Hematopoietic multipotent progenitor cell treated with erythropoietin and hydrocortisone succinate and interleukin-3 and kit ligand, for 17 days (in vitro differentiated cells): ENCODE measurements around the gene NEB.
"Not testable (repeated sequence)": the region's sequence is repeated elsewhere in the genome, so short reads cannot be mapped to it uniquely, and the experiment has no call there.

Experiments
- DNase-seq: peaks from one replicate; pipeline ENCODE4 v3.0.0-alpha.2; 2015; ENCODE audit warnings: low spot score

Gene NEB

DNA sequence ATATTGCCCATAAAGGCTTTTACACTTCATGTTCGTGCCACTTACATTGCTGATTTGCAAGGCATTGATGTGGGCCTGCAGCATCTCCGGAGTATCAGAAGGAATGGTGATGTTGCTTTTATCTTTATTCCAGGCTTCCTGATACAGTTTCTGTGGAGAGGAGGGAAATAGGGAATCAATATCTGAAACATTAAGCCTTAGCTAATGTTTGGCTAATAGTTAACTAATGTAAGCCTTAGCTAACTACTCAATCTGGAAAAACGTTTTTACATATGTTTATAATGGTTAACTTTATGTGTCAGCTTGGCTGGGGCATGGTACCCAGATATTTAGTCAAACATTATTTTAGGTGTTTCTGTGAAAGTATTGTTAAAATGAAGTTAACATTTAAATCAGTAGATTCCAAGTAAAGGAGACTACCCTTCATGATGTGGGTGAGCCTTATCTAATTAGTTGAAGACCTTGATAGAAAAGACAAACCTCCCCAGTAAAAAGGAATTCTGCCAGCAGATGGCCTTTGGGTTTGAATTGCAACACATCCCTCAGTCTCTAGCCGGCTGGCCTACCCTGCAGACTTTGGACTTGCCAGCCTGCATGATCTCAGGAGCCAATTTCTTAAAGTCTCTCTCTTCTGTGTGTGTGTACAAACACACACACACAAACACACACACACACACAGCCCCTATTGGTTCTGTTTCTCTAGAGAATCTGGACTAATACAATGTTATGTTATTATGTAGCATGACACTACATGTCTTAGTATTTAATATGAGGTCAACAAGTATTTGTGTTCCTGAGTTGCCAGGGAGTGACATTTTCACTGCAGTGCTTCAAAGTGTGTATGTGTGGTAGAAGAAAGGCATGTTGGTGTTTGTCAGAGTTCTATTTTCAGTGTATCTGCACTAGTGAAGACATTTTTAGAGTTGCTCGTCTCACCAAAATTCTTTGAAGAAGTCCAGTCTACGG is 126.5 kb downstream of the NEB start:
- not testable (repeated sequence) for DNase-seq

DNA sequence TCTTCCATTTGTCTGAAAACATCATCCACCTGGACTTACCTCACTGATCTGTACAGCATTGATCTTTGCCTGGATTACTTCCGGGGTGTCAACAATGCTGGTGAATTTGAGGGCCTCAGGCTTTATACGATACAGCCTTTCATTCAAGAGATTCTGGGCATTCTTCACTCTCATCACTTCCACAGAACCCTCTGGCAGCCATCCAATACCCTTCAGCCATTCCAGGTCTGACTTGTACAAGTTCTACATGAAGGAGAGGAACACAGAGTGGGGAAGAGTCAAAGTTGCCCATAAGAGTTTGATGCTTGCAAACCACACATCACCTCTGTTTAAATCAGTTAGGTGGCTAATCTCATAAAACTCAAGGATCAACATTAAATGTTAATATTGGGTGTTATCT is 130.7 kb downstream of the NEB start:
- not testable (repeated sequence) for DNase-seq

DNA sequence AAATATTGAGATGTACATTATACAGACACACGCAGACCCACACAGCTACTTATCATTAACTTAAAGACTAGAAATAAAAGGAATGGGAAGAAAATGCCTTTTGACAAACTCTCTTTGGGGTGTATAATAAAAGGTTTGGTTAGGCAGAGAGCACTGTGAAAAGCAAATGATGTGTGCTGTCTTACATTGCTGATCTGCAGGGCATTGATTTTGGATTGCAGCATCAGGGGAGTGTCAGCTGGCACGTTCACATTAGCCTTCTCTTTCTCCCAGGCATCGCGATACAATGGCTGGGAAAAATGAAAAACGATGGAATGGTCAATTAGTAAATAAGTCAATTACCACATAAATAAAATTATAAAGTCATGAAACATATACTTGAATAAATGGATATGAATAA is 131.9 kb downstream of the NEB start:
- not testable (repeated sequence) for DNase-seq

DNA sequence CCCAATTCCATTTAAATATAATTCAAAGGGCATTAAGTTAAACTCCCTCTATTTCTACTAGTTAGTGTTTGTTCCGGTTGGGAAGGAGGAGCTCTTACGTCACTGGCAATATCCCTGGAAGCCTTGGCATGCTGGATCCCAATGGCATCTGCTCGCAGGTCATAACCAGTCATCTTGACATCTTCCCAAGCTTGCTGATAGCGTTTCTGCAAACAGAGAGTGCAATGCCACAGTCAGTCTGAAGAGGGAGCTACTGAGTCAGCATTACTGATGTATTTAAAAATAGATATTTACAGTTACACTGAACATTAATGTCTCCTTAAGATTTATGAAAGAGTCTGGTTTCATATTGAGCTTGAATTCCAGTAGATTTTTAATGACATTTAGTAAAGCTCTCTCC is 132.5 kb downstream of the NEB start:
- DNase-seq: not testable (repeated sequence)

DNA sequence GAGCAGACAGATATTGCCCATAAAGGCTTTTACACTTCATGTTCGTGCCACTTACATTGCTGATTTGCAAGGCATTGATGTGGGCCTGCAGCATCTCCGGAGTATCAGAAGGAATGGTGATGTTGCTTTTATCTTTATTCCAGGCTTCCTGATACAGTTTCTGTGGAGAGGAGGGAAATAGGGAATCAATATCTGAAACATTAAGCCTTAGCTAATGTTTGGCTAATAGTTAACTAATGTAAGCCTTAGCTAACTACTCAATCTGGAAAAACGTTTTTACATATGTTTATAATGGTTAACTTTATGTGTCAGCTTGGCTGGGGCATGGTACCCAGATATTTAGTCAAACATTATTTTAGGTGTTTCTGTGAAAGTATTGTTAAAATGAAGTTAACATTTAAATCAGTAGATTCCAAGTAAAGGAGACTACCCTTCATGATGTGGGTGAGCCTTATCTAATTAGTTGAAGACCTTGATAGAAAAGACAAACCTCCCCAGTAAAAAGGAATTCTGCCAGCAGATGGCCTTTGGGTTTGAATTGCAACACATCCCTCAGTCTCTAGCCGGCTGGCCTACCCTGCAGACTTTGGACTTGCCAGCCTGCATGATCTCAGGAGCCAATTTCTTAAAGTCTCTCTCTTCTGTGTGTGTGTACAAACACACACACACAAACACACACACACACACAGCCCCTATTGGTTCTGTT is 137.2 kb downstream of the NEB start:
- DNase-seq: not testable (repeated sequence)

DNA sequence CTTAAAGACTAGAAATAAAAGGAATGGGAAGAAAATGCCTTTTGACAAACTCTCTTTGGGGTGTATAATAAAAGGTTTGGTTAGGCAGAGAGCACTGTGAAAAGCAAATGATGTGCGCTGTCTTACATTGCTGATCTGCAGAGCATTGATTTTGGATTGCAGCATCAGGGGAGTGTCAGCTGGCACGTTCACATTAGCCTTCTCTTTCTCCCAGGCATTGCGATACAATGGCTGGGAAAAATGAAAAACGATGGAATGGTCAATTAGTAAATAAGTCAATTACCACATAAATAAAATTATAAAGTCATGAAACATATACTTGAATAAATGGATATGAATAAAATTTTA is 142.4 kb downstream of the NEB start:
- DNase-seq: not testable (repeated sequence)

DNA sequence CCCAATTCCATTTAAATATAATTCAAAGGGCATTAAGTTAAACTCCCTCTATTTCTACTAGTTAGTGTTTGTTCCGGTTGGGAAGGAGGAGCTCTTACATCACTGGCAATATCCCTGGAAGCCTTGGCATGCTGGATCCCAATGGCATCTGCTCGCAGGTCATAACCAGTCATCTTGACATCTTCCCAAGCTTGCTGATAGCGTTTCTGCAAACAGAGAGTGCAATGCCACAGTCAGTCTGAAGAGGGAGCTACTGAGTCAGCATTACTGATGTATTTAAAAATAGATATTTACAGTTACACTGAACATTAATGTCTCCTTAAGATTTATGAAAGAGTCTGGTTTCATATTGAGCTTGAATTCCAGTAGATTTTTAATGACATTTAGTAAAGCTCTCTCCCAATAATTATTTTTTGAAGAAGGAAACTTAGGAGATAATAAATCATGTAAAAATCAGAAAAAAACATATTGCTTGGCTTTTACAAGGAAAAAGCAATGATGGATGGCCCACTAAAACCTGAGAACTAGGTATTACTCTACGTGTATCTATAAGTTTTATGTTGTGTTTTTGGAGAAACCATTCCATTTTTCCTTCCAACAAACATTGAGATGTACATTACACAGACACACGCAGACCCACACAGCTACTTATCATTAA is 142.9 kb downstream of the NEB start:
- DNase-seq: not testable (repeated sequence)

DNA sequence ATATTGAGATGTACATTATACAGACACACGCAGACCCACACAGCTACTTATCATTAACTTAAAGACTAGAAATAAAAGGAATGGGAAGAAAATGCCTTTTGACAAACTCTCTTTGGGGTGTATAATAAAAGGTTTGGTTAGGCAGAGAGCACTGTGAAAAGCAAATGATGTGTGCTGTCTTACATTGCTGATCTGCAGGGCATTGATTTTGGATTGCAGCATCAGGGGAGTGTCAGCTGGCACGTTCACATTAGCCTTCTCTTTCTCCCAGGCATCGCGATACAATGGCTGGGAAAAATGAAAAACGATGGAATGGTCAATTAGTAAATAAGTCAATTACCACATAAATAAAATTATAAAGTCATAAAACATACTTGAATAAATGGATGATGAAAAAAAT is 153.0 kb downstream of the NEB start:
- DNase-seq: not testable (repeated sequence)

DNA sequence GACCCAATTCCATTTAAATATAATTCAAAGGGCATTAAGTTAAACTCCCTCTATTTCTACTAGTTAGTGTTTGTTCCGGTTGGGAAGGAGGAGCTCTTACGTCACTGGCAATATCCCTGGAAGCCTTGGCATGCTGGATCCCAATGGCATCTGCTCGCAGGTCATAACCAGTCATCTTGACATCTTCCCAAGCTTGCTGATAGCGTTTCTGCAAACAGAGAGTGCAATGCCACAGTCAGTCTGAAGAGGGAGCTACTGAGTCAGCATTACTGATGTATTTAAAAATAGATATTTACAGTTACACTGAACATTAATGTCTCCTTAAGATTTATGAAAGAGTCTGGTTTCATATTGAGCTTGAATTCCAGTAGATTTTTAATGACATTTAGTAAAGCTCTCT is 153.6 kb downstream of the NEB start:
- DNase-seq: not testable (repeated sequence)

DNA sequence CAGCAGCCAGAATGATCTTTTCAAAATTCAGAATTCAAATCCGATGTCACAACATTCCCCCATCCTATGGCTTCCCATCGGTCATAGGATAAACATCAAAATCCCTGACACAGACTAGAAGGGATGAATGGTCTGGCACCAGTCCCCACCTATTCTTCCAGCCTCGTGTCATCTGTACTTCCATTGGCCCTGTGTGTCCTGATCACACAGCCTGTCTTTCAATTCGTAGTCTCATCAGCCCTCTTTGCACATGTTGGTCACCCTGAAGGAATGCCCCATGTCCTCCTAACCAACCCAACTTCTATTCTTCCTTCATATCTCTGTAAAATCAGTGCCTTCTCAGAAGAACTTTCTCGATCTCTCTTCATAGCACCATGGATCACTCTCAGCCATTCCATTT is 157.2 kb downstream of the NEB start:
- no peak for DNase-seq

DNA sequence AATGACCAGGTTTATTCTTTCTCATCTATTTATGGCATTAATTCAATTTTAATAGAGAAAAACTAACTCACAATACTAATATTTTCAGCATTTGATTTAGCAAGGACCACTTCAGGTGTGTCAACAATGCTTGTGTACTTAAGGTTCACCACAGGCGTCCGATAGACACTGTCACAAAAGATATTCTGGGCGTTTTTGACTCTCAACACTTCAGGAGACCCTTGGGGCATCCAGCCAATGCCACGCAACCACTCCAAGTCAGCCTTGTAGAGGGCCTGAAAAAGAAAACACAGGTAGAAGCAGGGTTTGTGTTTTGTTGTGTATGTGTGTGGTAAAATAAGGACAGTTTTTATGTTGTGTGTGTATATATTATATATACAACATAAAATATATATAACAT is 158.2 kb downstream of the NEB start:
- no peak for DNase-seq

DNA sequence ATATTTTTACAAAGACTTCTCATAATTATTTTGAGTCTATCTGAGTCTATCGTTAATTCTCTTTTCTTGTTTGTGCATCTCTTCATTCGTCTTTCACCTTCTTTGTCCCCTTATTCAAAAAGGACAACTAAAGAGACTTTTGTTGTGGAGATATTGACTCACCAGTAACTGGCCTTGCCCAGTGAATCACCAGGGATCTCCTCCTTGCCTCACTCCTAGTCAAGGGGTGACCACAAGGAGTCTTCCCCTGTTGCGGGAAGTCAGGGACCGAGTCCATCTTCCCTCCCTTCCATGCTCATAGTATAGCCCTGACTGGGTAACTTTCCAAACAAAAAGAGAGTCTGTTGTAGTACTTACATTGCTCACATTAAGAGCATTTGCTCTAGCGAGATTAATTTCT is 158.9 kb downstream of the NEB start:
- no peak for DNase-seq

DNA sequence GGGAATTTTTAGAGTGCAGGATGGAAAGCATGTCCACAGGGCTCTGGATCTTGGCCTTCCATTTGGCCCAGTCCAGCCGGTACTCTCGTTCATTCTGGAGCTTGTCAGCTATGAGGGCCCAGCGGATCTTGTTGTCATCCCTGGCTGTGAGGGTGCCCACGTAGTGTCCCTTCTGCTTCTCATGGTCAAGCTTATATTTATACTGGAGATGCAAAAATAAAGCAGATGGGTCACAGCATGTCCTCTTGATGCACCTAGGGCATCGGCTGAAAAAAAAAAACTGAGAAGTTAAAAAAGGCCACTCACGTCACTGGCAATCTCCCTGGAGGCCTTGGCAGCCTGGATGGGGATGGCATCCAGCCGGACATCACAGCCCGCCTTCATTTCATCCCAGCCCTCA is 164.1 kb downstream of the NEB start:
- no peak for DNase-seq

DNA sequence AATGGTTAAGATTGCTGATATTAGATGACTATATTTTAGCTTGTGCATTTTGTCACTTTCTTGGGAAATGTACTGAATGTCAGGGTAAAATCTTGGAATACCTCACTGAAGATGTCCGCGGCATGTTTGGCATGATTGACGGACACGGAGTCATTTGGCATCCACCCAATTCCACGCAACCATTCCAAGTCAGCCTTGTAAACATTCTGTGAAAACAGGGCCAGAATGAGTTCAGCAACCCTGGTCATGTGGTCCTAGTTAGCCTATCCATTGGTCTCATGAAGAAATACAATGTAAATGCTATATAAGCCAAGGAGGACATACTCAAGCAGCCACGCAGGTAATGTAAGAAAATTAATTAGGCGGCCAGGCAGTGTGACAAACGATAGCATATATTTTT is 165.1 kb downstream of the NEB start:
- DNase-seq: no peak

DNA sequence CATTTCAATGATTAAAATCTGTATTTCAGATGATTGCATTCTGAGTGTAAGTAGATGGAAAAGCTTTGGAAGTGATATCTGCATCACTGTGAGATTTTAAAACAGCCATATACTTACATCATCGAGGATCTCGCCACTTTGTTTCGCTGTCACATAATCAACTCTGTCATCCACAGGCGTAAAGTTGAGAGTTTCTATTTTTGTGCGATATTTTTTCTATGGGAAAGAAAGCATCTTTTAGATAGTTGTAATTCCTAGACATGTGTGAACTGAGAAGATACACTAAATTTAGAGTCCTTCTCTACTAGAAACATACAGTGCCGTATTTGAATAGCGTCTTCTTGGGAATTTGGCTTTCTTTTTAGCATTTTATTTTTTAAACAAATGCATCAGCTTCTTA is 165.8 kb downstream of the NEB start:
- DNase-seq: no peak

DNA sequence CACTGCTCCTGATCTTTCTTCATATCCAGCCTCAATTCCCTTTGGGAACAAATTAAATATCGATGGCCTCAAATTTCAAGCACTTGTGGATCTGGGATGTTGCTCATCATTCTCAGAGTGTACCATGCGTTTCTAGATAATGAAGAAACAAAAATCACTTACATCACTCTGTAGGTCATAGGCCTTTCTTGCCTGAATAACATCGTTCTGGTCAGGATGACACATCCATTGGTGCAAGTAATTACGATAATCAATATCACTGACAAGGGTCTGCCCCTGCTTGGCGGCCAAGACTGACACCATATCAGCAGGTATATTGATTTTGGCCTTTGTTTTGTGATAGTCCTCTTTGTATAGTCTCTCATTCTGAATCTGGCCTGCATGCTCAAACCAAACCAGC is 167.3 kb downstream of the NEB start:
- no peak for DNase-seq

DNA sequence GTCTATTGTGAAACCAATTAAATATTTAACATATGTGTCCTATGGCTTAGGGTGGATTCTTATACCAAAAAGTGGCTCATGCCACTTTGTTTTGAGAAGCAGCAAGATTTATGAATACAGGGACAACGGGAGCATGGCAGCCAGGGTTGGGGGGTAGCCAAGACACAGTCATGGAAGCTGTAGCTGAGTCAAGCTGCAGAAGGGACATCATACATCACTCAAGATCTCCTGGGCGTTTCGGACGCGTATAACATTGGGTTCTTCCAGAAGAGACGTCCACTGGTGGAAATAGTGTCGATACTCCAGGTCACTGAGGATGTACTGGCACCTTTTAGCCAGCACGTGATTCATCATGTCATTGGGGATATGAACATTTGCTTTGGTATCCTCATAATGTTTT is 171.9 kb downstream of the NEB start:
- no peak for DNase-seq

DNA sequence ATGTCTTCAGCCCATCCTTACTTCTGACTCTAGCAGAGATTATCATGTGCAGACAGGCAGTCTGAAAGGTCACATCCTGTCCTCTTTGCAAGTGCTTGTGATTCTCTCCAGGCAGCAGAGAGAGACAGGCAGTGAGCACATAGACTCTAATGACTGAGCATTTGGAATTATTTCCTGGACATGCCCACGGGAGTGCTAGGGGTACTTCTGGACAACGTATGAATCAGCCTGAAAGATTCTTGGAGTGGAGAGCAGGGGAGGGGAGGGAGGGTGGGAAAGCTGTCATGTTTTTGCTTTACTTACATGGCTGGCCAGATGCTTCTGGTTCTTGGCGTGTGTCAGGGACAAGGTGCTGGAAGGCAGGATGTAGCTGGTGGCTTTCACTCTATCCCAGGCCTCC is 174.0 kb downstream of the NEB start:
- DNase-seq: no peak

DNA sequence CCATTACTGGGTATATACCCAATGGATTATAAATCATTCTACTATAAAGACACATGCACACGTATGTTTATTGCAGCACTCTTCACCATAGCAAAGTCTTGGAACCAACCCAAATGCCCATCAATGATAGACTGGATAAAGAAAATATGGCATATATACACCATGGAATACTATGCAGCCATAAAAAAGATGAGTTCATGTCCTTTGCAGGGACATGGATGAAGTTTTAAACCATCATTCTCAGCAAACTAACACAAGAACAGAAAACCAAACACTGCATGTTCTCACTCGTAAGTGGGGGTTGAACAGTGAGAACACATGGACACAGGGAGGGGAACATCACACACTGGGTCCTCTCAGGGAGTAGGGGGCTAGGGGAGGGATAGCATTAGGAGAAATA is 174.8 kb downstream of the NEB start:
- DNase-seq: not testable (repeated sequence)

DNA sequence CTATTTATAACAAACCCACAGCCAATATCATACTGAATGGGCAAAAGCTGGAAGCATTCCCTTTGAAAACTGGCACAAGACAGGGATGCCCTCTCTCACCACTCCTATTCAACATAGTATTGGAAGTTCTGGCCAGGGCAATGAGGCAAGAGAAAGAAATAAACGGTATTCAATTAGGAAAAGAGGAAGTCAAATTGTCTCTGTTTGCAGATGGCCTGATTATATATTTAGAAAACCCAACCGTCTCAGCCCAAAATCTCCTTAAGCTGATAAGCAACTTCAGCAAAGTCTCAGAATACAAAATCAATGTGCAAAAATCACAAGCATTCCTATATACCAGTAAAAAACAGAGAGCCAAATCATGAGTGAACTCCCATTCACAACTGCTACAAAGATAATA is 176.4 kb downstream of the NEB start:
- DNase-seq: not testable (repeated sequence)

DNA sequence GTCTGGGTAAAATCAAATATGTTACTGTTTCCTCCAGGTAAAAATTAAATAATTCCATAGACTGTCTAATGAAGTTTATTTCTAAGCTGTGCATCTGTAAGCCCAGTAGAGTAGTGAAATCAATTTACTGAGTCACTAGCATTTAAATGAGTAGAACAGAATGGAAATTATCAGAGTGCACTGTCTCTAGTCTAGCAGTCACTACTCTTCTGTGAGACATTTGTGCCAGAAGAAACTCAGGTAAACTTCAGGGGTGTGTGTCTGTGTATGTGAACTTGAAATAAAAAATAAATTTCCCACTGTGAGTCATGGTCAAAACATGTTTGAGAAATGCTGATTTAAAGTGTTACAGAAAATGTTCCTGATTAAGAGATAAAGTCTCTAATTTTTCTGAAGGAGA is 178.2 kb downstream of the NEB start:
- no peak for DNase-seq

DNA sequence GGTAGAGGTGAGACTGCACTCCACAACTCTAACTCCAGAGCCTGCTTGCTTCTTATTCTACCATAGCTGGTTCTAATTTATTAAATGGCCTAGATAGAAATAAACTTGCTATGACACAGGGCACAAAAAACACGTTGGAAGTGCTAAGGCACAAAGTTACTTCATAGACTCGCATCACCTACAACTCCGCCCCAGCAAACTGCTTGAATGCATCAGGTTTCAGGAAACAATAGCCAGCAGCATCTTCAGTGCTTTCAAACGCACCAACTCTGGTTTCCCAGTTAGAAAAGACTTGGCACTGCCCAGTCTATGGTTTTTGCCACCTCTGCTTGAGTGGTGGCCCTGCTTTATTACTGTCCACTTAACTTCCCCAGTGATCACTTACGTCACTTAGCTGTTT is 182.0 kb downstream of the NEB start:
- no peak for DNase-seq

DNA sequence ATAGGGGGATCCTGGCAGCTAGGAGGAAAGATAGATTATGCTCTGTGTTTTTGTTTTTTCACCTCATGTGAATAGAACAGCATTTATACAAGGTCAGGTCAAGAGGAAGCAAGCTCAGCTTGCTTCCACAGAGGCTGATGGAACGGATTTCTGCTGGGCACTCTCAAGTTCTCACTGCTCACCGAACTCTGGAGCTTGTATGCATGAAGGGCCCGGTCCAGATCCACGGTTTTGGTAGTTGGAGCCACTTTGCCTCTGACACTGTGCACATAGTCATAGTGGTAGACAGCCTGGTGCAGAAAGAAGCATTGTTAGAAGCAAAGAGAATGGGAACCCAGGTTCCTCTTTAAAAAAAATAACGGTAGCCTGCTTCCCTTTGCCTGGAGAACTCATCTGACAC is 182.7 kb downstream of the NEB start:
- no peak for DNase-seq
